ENCODE results near the gene TSPY9. TPM values are rescaled to one million over a fixed set of nuclear protein-coding genes. Genes with fewer than 3 reads are reported as not detected.
"Not testable (repeated sequence)": the region's sequence is repeated elsewhere in the genome, so short reads cannot be mapped to it uniquely, and the experiment has no call there.

The TSPY9 gene, protein sequence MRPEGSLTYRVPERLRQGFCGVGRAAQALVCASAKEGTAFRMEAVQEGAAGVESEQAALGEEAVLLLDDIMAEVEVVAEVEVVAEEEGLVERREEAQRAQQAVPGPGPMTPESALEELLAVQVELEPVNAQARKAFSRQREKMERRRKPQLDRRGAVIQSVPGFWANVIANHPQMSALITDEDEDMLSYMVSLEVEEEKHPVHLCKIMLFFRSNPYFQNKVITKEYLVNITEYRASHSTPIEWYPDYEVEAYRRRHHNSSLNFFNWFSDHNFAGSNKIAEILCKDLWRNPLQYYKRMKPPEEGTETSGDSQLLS
- polyA plus RNA-seq (2013, experiment 1 of 2; ENCODE audit: insufficient read length): not detected
- not detected for polyA plus RNA-seq (2013, experiment 2 of 2; ENCODE audit: insufficient read length)

DNA sequence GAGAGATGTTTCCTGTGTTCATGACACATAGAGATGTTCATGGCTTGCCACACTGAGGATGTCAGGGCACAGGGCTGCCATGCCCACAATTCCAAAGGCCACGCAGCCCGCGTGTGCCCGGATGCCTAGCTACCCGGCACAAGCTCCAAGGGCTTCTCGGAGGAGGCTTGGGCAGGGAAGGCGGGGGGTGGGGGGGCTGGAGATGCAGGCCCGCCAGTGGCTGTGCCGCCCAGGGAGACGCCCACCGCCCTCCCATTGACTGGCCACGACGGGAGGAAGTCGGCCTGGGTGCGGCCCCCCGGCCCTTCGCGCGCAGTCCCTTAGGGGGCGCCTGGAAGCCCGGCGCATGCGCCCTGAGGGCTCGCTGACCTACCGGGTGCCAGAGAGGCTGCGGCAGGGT lies at the start of gene TSPY9:
Gene TSPY9, plus strand, starts transcription at position 301 of the 400 bp plus-strand sequence. Its CDS starts 46 bp downstream, at position 347.
- DNase-seq: not testable (repeated sequence)

DNA sequence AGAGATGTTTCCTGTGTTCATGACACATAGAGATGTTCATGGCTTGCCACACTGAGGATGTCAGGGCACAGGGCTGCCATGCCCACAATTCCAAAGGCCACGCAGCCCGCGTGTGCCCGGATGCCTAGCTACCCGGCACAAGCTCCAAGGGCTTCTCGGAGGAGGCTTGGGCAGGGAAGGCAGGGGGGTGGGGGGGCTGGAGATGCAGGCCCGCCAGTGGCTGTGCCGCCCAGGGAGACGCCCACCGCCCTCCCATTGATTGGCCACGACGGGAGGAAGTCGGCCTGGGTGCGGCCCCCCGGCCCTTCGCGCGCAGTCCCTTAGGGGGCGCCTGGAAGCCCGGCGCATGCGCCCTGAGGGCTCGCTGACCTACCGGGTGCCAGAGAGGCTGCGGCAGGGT lies 20.4 kb upstream of the TSPY9 start, which contains the start of gene TSPY1:
Gene TSPY1, plus strand, starts transcription at position 301 of the 400 bp plus-strand sequence. Its CDS starts 46 bp downstream, at position 347.
- DNase-seq: not testable (repeated sequence)

DNA sequence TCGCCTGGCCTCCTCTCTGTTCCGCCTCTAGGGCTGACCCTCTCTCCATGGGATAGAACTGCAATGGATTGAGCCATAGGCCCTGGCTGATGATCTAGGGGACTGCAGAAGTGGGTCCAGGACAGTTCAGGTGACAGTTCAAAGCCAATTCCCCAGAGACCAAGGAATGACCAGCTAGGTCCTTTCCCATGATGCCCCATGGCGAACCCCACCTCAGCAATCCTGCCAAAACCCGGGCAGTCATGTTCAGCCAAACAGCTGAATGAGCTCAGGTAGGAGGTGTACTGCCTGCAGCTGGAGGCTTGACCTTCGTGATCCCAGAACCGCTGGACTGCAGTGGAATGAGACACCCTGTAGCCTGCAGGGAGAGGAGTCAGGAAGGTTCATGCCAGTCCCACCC lies 17.3 kb downstream of the TSPY9 start:
- not testable (repeated sequence) for DNase-seq

GRCh38 chrY:9516287-9516686 lies 29.2 kb downstream of the TSPY9 start:
- not testable (repeated sequence) for DNase-seq

- DNase-seq: not testable (repeated sequence)
Measured at GRCh38 chrY:9527580-9527979, 40.5 kb downstream of the TSPY9 start, which contains the start of gene TSPY10. Gene TSPY10 (plus strand): TSS chrY:9527880. CDS start chrY:9527926, 46 bp downstream.
